HG02759 (cell line): ENCODE data around the gene SLC39A11.
"Not testable (repeated sequence)": the region's sequence is repeated elsewhere in the genome, so short reads cannot be mapped to it uniquely, and the experiment has no call there.

Source experiments
- ATAC-seq: cut with Tn5 transposase; IDR thresholded peaks from one replicate; pipeline ENCODE4 v1.9.1; 2021; ENCODE audit warnings: mild to moderate bottlenecking, moderate library complexity; ENCODE audit not compliant: unreplicated experiment

The SLC39A11 gene

DNA sequence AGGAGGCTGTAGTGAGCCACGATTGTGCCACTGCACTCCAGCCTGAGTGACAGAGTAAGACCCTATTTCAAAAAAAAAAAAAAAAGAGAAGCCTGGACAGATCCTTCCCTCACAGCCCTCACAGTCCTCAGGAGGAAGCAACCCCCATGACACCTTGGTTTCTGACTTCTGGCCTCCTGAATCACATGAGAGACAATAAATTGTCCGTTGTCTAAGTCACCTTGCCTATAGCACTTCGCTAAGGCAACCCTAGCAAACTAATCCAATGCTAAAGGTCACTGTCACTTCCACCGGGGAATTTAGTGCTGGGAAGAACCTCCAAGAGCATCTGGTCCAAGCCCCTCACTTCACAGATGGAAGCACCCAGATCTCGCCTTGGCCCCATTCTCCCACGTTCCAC is 18.9 kb upstream of the SLC39A11 start:
- ATAC-seq, result no peak

DNA sequence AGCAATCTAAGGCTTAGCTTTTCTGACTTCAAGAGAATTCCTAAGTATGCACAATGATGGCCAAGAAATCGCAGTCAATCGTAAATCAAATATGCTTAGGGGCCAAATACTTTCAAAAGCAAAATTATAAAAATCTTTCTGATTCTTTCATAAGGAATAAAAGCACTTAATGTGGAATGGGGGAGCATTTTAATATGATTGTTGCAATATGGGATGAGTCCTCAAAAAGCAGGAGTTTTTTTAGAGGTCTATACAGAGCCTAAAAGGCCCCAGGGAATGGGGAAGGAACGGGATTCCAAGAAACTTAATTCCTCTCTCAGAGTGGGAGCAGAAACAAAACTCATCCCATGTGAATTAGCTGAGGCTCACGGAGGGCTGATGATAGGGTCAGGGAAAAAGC is 14.7 kb upstream of the SLC39A11 start:
- no peak for ATAC-seq

DNA sequence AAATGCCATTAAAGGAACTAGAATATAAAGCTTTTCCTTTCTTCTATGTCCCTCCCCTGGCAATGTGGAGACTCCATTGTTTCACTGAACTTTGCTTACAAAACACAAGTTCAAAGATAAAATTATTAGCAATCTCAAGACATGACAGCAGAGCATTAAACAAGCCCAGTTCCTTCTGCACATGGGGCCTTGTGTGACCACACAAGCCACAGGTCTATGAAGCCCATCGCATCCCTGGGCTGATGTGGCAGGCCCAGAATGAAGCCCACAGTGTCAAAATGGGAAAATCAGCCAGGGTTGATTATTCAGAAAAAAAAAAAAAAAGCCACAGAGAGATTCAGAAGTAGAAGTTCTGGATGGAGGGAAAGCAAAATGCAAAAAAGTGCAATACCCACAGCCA is 12.9 kb upstream of the SLC39A11 start:
- ATAC-seq, result no peak

DNA sequence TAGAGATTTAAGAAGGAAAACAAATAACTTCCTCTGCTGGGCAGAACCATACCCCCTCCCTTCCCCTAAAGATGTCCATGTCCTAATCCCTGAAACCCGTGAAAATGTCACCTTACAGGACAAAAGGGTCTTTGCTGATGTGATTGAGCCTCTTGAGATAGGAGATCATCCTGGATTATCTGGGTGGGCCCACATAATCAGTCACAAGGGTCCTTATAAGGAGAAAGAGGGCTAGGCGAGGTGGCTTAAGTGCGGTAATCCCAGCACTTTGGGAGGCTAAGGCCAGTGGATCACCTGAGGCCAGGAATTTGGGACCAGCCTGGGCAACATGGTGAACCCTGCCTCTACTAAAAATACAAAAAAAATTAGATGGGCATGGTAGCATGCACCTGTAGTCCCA is 12.0 kb upstream of the SLC39A11 start:
- ATAC-seq, result no peak

DNA sequence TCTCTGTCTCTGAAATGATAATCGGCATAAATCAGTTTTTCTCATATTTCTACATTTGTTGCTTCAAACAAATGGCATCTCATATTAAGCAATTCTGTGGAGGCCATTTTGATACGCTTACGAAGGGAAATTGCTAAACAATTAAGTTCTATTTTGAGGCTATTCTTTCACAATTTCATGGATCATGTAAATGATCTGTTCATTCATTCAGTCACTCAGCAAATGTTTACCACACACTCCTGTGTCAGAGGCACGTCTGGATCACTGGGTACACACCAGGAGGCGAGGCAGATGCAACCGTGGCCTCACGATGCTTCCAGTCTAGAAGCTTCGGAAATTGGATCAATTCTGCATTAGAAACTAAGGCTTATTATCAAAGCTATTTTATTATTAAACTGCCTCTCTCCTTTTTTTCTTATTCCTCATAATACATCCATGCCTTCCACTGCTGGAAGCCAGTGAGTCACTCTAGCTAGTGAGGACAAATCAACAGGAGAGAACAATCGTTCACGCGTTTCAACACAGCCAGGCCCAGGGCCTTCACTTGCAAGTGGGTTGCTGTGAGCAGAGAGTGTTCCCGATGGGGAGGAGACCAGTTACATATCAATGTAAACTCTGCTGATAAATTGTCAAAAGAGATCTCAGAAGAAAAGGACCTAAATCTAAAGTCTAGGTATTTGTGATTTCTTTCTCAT is 11.3 kb upstream of the SLC39A11 start:
- ATAC-seq, result no peak

DNA sequence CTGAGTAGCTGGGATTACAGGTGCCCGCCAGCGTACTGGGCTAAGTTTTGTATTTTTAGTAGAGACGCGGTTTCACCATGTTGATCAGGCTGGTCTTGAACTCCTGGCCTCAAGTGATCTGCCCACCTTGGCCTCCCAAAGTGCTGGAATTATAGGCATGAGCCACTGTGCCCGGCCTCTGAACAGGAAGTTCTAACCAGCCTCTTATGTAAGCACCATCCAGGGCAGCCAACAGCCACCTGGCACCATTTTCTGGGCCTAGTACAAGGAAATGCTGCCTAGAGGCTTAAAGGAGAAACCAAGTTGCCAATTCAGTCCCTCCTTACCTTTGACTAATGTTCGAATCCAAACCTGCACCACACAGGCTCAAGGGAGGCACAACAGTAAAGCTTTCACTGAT is 8.5 kb upstream of the SLC39A11 start:
- ATAC-seq, result no peak

DNA sequence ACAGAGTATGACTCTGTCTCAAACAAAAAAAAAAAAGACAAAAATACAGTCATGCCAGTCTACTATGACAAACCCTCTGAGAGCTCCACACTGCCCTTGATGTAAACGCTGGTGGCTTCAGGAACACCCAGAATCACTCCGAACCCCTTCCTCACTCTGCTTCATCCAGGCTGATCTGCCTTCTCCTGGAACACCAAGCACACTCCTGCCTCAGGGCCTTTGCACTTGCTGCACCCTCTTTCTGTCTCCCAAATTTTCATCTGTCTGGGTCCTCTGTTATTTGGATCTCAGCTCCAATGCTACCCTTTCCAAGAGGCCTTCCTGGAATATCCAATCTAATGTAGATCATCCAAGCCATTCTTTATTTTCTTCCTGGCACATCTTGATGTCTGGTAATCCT is 7.9 kb upstream of the SLC39A11 start:
- no peak for ATAC-seq

DNA sequence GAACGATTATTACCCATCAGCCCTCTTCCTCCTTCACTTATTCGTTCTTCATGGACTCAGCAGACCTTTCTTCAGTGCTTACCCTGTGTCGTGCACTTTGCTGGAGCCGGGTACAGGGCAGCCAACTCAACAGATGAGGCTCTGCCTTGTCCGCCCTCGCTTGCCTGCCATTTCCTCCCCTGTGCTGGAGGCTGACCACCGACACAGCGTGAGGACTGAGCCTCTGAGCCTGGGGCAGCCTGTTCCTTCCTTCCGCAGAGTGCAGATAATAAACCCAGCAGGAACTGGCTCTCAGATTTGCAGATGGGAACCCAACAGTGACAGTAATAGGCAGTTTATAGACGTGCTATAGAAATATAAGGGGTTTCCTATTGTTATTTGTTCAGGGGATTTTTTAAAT is 7.0 kb upstream of the SLC39A11 start:
- no peak for ATAC-seq

DNA sequence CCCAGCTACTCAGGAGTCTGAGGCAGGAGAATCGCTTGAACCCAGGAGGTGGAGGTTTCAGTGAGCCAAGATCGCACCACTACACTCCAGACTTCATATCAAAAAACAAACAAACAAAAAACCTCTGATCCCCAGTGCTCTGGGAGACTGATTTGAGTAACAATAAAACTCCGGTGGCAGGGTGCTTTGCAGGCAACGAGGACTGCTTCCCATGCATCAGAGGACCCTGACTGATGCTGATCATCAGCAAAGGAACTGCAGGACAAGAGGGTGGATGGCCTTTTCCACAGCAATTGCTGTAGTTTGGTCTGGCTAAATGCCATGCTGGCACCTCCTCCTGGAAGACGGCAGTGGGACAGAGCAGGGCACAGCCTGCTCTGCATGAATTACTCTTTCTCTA is 6.4 kb upstream of the SLC39A11 start:
- no peak for ATAC-seq

DNA sequence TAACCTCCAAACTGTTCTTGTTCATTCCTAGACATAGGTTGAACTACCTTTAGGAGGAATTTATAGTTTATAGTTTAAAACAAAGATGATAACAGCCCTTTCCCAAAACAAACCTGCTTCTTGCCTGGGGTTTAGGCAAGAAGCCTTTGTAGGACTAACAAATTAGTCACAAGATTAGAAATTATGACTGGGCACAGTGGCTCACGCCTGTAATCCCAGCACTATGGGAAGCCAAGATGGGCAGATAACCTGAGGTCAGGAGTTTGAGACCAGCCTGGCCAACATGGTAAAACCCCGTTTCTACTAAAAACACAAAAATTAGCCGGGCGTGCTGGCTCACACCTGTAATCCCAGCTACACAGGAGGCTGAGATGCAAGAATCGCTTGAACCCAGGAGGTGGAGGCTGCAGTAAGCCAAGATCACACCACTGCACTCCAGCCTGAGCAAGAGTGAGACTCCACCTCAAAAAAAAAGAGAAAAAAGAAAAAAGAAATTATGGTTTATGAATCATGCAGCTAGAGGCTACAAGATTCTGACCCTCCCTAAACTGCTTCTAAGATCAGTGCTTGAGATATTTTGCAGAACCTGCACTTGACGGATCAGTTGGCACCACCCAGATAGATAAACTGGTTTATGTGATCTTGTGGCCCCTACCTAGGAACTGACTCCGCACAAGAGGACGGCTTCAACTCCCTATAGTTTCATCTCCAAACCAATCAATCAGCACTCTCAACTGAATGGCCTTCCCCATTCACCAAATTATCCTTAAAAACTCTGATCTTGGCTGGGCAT is 5.7 kb upstream of the SLC39A11 start:
- not testable (repeated sequence) for ATAC-seq

DNA sequence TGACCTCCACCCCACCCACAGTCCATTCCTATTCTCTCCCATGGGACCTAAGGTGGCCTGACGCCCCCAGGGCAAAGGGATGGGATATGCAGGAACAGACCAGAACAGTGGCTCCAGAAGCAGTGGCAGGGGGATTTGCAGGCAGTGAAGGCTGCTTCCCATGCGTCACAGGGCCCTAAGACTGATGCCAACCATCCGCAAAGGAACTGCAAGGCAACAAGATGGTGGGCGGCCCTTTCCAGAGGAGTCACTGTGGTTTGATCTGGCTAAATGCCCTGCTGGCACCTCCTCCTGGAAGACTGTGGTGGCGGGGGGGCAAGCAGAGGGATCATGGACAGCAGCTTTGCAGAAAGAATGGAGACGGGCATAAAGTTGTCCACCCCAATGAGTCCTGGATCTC is 4.4 kb upstream of the SLC39A11 start:
- ATAC-seq, result no peak

DNA sequence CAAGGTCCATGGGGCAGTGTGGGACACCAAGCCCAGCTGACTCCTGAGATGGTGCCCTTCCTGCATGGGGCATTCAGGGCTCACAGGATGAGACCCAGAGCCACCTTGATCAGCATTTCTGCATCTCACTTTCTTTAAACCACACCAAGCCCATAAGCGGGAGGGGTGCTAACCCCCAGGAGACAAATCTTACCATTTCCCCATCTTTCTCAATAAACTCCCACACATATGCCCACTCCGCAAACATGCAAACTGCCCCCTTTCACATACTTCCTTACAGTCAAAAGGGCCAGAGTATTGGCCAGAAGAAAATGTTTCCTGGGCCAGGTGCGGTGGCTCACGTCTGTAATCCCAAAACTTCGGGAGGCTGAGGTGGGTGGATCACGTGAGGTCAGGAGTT is 3.7 kb upstream of the SLC39A11 start:
- ATAC-seq, result no peak

DNA sequence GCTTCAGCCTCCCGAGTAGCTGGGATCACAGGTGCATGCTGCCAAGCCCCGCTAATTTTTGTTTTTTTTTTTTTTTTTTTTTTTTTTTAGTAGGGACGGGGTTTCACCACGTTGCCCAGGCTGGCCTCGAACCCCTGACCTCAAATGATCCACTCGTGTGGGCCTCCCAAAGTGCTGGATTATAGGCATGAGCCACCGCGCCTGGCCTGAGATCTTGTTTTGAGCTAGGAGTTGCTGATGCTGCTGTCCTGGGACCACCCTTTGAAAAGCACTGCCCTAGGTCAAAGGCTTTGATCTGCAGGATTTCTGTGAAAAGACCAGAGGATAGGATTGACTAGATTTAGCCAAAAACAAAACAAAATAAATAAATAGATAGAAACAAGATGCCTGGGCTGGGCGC is 798 bp upstream of the SLC39A11 start:
- no peak for ATAC-seq

DNA sequence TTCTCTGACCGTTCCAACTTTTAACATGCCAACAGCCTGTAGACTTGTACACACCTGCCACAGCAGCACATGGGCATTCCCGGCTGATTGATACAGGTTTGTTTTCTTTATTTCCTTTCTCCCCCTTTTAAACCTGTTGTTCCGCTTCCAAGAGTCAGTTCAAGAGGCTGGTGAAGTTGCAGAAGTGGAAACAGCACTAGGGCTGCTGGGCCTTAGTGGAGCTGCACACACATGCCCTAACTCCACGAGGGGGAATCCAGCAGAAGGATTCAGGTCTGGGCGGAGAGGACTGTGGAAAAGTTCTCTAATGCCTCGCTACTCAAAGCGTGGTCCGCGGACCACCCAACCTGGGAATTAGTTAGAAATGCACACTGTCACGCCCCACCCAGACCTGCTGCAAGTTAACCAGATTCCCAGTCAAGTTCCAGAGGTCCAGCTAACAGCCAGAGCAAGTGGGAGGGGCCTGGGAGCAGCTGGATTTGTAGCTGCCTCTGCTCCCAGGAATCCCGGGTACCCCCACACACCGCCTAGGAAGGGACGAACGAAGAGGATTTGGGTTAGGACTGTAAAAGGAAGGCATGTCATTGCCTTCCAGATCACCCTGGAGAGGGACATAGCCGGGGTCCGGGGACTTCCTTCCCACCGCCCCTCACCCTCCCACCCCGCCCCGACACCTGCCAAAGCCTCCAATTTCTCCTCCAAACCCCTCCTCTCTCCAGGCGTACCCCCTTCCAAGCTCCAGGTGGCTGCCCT is 542 bp downstream of the SLC39A11 start:
- ATAC-seq, result peak; percentile 20

DNA sequence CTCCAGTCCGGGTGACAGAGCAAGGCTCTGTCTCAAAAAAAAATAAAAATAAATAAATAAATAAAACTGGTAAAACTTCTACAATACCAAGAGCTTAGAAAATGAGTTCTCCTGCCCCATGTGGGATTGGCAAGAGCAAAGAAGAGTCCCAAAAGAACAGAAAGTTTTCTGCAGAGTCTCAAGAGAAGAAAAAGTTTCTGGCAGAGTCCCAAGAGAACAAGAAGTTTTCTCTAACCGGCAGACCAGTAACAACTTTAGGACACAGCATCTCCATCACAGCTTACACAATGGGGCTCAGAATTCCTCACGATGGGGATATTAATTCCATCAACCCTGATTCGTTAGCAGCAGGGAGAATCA is 1.1 kb downstream of the SLC39A11 start:
- ATAC-seq, result no peak

DNA sequence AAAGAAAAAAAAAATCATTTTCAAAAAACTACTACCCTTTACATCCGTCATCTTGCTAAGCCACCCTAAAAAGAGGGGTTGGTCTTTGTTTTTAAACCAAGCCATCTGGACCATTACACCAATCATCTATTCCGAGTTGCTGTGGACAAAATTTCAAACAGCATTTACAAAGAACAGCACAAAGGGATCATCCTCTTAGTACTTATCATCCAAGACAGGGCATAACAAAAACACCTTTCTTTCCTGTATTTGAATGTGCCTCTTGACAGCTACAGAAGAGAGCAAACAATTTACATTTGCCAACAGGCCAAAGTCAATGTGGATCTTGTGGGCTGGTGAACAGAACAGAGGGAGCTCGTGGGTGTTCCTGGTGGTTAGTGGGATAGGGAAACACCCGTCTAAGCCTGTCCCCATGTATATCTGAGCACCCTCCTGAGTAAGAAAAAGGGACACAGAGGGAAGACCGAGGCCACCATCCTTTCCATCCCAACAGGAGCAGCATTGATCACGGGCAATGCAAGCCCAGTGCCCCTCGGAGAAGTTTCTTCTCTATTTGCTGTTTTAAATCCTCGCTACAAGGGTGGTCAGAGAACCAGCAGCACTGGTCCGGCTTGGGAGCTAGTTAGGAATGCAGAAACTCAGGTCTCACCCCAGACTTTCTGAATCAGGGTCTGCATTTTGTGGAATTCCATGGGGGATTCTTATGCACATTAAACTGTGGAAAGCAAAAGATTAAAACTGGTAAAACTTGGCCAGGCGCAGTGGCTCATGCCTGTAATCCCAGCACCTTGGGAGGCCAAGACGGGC is 1.9 kb downstream of the SLC39A11 start:
- ATAC-seq, result no peak

DNA sequence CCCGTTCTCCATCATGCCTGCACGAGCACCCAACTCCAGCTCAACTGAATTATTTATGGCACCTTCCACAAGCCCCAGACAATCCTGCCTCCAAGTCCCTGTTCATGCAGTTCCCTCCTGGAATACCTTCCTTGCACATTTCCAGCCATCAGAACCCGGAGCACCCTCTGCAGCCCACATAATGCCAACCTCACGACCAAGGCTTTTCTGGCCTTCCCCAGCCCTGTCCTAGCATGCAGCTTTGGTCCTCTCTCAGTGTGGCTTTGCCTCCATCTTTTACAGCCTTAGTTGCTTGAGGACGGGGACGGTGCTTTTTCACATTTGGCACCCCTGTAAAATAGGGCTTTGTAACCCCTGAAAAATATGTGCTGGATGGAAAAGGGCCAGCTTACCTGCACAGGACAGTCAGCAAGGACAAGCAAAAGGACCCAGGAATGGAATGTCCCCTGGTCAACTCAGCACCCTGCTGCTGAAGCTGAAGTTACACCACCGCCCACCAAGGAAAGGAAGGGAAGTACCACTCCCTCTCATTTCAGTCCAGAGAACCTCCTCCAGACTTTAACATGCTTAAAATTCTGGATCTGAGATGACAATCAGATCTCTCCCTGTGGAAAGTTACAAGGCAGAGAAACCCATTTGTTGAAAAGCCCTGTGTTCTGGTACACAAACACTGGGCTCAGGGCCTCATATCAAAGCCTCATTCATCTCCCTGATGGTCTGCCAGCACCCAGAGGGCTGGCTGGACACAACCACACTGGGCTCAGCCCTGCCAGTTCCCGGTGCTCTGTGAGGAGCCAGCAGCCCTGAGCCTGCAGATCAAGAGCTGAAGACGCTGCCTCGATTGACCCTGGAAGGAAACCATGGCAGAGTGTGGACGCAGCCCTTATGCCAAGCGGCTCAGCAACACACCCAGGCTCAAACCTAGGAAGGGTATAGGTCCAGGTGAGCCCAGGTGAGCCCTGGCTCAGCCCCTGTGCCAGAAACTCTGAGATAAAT is 2.9 kb downstream of the SLC39A11 start:
- ATAC-seq, result no peak

DNA sequence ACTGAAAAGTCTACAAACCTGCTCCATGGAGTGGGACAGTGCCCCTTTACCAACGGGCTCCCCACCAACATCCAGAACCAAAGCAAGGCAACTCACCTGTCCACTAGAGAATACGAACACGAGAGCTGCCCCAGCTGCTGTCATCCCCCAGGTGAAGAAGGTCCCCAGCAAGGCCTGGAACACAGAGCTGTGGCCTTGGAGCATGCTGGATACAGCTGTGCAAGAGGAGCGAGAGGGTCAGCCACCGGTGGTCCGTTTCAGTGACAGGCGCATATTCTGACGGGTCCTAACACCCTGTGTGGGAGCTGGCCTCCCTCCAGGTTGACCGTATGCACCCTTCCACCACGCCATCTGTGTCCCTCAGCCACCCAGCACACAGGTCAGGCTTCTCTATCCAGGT is 3.9 kb downstream of the SLC39A11 start:
- no peak for ATAC-seq

DNA sequence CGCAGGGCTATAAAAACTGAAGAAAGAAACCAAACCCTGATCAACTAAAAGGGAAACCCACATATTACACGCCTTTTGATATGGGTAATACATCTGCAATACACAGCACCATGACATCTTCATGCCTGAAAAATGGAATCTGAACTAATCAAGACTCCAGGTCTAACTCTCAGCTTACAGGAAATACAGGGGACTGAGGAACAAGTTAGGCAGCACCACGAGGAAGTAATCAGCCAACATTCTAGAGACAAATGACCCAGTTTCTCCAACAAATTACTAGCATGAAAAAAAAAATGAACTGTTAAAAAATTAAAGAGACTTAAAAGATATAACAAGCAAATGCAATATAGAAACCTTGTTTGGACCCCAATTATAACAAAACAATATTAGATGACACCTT is 9.1 kb downstream of the SLC39A11 start:
- ATAC-seq, result no peak

DNA sequence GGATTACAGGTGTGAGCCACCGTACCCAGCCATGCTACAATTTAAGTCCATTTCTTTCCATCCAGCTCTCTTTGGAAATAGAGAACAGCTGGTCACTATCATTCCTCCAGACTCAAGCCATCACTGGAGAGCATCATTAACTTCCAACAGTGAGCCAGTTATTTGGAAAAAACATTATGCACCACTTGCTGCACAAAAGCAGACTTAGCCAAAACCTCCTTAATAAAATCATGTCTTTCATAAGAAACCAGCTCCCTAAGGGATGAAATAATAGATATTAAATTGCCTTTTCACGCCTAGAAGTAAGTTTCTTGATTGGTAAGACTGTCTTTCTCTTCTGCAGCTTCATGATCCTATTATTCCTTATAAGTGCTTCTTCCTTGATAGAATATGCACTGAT is 17.9 kb downstream of the SLC39A11 start:
- no peak for ATAC-seq
